ENCODE measurements around the gene PHLDB3.

- TF ChIP-seq, protein P1, sequence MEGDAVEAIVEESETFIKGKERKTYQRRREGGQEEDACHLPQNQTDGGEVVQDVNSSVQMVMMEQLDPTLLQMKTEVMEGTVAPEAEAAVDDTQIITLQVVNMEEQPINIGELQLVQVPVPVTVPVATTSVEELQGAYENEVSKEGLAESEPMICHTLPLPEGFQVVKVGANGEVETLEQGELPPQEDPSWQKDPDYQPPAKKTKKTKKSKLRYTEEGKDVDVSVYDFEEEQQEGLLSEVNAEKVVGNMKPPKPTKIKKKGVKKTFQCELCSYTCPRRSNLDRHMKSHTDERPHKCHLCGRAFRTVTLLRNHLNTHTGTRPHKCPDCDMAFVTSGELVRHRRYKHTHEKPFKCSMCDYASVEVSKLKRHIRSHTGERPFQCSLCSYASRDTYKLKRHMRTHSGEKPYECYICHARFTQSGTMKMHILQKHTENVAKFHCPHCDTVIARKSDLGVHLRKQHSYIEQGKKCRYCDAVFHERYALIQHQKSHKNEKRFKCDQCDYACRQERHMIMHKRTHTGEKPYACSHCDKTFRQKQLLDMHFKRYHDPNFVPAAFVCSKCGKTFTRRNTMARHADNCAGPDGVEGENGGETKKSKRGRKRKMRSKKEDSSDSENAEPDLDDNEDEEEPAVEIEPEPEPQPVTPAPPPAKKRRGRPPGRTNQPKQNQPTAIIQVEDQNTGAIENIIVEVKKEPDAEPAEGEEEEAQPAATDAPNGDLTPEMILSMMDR (IDR thresholded peaks at IDR 0.05), result no peak
- TF ChIP-seq POLR2A (IDR thresholded peaks at IDR 0.05) (no peak), POLR2AphosphoS5 (IDR thresholded peaks at IDR 0.05) (no peak)
These were observed 73.6 kb downstream of the PHLDB3 start for GRCh38 chr19:43430976-43431375.

Data from breast epithelium (tissue), 3 donors.